Subcutaneous abdominal adipose tissue (tissue), 5 donors: ENCODE results near the gene TMEM106B.

Source experiments
- H3K27ac ChIP-seq: one replicate; pipeline ENCODE4 v1.7.0; 2013; ENCODE audit warnings: low read depth, mild to moderate bottlenecking, inconsistent platforms, low read length, moderate library complexity
- H3K27me3 ChIP-seq, 5 donors: one replicate each; pipeline ENCODE4 v1.7.0; 2013; ENCODE audit warnings: low read length in 5 of 5, inconsistent platforms in 1 of 5; ENCODE audit not compliant: control insufficient read depth in 5 of 5, insufficient read depth in 4 of 5
- H3K36me3 ChIP-seq, 5 donors: one replicate each; pipeline ENCODE4 v1.7.0; 2013; ENCODE audit warnings: low read length in 5 of 5; ENCODE audit not compliant: control insufficient read depth in 5 of 5, insufficient read depth in 5 of 5
- H3K4me1 ChIP-seq, 5 donors: one replicate each; pipeline ENCODE4 v1.7.0; 2013; ENCODE audit warnings: low read length in 5 of 5, mild to moderate bottlenecking in 3 of 5, moderate library complexity in 1 of 5; ENCODE audit not compliant: control insufficient read depth in 5 of 5, insufficient read depth in 5 of 5
- H3K4me3 ChIP-seq, 5 donors: one replicate each; pipeline ENCODE4 v1.7.0; 2013; ENCODE audit warnings: low read length in 5 of 5, low read depth in 1 of 5
- H3K9ac ChIP-seq, 5 donors: one replicate each; pipeline ENCODE4 v1.7.0; 2013; ENCODE audit warnings: low read length in 5 of 5, mild to moderate bottlenecking in 4 of 5, moderate library complexity in 3 of 5
- H3K9me3 ChIP-seq, 5 donors: one replicate each; pipeline ENCODE4 v1.7.0; 2013; ENCODE audit warnings: low read length in 5 of 5; ENCODE audit not compliant: control insufficient read depth in 5 of 5
- donor health status: healthy.
- donor health status: healthy.
- donor health status: healthy.
- donor health status: healthy.
- donor health status: healthy.

The TMEM106B gene

DNA sequence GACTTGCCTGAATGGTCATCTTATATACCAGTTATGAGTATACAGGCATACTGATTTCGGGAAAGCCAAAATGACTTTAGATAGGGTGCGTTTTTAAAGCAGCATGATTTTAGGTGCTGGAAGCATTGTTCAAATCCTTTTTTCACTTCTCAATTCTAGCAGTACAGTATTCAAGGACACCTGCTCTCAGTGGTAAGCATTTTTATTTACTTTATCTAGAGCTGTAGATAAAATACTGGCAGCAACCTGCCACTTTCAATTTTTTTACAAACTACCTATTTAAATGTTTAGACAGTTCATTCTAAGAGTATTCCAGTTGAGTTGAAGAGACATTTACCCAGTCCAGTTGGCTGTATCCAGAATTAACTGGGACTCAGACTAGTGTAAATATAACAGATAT is 33.6 kb downstream of the TMEM106B start:
- peaks cover 0 to 3% (median 0%) of the 10 kb centered on the region in 5 donors for H3K36me3 ChIP-seq
- no peak overlapping the region for H3K9ac ChIP-seq

DNA sequence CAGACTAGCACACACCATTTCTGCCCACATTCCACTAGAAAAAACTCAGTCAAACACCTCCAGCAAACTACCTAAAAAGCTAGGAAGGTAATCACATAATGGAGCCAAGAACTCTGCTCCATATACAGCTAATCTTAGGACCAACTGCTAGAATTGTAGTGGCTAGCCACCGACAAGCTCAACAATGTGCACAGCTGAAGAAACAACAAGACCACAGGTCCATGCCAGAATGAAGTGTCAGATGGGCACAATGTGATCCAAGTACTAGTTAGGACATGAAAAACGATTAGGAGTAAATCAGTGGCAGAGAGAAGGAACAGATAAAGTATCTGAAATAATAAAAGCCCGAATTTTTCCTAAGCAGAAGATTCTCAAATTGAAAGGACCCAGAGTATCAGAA is 38.6 kb downstream of the TMEM106B start:
- H3K4me3 ChIP-seq: no peak overlapping the region
- H3K4me1 ChIP-seq: no peaks in the 10 kb centered on the region
- no peaks in the 10 kb centered on the region for H3K36me3 ChIP-seq

More for the DNA sequence above, 33.6 kb downstream of the TMEM106B start:
- Histone ChIP-seq H3K9me3 (no peaks in the 10 kb centered on the region), H3K4me1 (no peaks in the 10 kb centered on the region), H3K27ac (no peak overlapping the region), H3K4me3 (no peak overlapping the region), H3K27me3 (no peaks in the 10 kb centered on the region)

DNA sequence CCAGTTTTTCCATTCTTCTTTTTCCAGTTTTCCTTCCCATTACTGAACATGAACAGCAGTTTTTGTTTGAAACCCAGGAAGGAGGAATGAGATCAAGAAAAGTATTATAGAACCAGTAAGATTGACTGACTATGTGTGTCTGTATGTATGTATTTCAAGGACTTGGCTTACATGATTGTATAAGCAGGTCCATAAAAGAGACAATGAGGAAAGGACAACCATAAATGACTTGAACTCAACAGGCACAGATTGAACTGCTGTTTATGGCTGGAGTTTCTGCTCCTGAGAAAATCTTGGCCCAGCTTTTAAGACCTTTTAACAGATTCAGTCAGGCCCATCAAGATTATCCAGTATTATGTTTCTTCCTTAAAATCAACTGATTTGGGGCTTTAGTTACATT is 39.1 kb downstream of the TMEM106B start:
- Histone ChIP-seq H3K9me3 (no peaks in the 10 kb centered on the region), H3K4me1 (no peaks in the 10 kb centered on the region), H3K9ac (no peak overlapping the region), H3K36me3 (no peaks in the 10 kb centered on the region), H3K27me3 (no peaks in the 10 kb centered on the region), H3K27ac (no peak overlapping the region), H3K4me3 (no peak overlapping the region)

More for the DNA sequence above, 38.6 kb downstream of the TMEM106B start:
- Histone ChIP-seq H3K9me3 (no peaks in the 10 kb centered on the region), H3K27ac (no peak overlapping the region), H3K27me3 (no peaks in the 10 kb centered on the region), H3K9ac (no peak overlapping the region)

DNA sequence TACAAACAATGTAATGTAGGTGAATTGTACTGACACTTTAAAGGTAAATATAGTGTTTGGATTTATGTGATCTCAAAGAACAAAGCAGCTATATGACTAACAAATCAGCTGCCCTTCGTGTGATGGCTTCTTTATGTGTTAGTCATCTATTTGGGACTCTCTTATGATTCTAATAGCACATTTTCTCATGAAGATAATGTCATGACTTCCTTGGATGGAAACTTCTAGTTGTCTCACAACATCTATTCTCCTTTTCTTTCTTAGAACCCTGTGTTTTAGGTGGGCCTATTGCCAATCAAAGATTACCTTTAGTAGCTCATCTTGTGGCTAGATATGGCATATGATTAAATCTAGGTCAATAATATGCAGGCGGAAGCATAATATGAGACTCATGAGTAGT is 45.0 kb downstream of the TMEM106B start:
- Histone ChIP-seq H3K27me3 (no peaks in the 10 kb centered on the region), H3K27ac (no peak overlapping the region), H3K4me1 (peaks cover 0 to 10% (median 2%) of the 10 kb centered on the region in 5 donors), H3K9me3 (no peaks in the 10 kb centered on the region), H3K4me3 (no peak overlapping the region), H3K36me3 (no peaks in the 10 kb centered on the region), H3K9ac (no peak overlapping the region)

DNA sequence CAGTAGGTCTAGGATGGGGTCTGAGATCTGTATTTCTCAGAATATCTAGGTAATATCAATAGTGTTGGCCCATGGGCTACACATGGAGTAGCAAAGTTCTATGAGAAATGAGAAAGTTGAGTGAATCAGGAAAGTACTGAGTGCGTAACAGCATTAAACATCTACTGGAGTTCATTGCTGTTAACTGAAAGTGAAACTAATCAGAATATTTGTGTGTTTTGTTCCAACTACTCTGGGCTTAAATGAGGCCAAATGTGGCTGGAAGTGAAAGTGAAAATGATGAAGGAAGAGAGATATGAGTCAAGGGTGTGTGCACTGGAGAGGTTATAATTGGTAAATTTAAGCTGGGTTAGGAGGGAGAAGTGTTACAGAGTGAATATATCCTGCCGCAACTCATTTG is 46.5 kb downstream of the TMEM106B start:
- Histone ChIP-seq H3K4me1 (peaks cover 0 to 10% (median 2%) of the 10 kb centered on the region in 5 donors), H3K9ac (peak overlapping the region in 1 of 5 donors; percentile 7), H3K36me3 (no peaks in the 10 kb centered on the region), H3K9me3 (no peaks in the 10 kb centered on the region), H3K4me3 (peak overlapping the region in 3 of 5 donors; percentile 46 to 54 (median 49)), H3K27me3 (no peaks in the 10 kb centered on the region), H3K27ac (no peak overlapping the region)

DNA sequence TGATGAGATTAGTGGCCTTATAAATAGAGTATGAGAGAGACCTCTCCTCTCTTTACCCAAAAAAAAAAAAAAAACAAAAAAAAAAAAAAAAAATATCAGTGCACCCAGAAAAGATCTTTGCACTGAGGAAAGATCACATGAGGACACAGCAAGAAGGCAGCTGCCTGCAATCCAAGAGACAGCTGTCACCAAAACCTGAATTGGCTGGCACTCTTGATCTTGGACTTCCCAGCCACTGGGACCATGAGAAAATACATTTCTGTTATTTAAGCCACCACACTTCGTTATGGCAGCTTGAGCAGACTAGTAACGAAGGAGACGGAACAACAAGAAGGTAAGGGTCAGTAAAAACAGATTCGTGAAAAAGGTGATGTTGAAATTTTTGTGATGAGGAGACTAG is 47.0 kb downstream of the TMEM106B start:
- Histone ChIP-seq H3K4me3 (peak overlapping the region in 3 of 5 donors; percentile 46 to 54 (median 49)), H3K27me3 (no peaks in the 10 kb centered on the region), H3K27ac (no peak overlapping the region), H3K9me3 (no peaks in the 10 kb centered on the region), H3K9ac (no peak overlapping the region), H3K4me1 (peaks cover 0 to 10% (median 2%) of the 10 kb centered on the region in 5 donors), H3K36me3 (no peaks in the 10 kb centered on the region)

DNA sequence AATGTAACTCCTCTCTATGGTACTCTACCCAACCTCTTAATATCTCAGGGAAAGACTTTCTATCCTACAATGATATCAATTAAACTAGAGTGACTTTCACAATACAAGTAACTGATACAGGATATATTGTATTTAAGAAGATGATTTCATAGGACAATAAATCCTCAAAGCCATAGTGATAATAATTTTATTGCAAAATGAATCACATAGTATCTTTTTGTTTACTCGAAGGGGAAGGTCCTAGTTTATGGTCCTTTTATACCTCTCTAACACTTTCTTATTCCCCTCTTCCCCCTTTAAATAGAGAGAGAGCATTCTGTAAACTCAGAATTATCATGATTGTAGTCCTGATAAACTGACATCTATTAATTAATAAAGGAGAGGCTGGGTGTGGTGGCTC is 56.4 kb downstream of the TMEM106B start:
- Histone ChIP-seq H3K9me3 (no peaks in the 10 kb centered on the region), H3K9ac (no peak overlapping the region), H3K4me3 (no peak overlapping the region), H3K4me1 (peaks cover 0 to 4% (median 0%) of the 10 kb centered on the region in 5 donors), H3K27ac (no peak overlapping the region), H3K36me3 (no peaks in the 10 kb centered on the region), H3K27me3 (no peaks in the 10 kb centered on the region)

DNA sequence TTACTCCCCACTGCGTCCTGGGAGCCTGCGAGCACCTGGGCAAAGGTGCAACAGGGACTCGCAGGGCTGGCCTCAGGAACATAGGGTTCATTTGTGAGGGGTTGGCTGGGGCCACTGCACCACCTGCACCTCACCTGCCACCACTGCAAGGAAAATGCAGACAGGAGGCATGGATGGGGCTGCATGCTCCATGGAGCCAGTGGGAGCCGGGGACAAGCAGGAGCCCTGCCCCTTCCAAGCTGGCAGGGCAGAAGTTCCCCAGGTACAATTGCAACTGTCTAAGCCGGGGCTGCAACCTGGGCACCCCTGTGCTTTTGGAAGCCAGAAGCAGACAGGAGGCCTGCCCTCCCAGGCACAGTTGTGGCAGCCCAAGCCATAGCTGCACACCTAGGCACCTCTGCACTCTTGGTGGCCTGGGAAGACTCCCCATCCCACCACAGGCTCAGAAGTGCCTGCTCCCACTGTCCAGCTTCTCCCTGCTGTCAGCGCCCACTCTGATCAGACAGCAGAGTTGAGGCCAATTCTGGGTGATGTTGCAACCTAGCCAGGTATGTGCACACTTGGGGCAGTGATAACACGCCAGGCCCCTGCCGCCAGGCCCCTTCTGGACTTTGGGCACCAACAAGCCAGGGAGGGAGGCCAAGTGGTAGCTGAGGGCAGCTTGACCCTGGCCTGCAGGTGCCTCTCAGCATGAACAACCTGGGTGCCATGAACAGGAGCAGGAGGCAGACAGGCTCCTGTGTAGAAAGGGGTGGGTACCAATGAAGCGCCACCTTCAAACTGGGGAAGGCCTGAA is 58.2 kb downstream of the TMEM106B start:
- no peaks in the 10 kb centered on the region for H3K9me3 ChIP-seq
- H3K27me3 ChIP-seq: no peaks in the 10 kb centered on the region
- peaks cover 0 to 4% (median 0%) of the 10 kb centered on the region in 5 donors for H3K4me1 ChIP-seq
- H3K4me3 ChIP-seq: no peak overlapping the region
- H3K27ac ChIP-seq: no peak overlapping the region
- H3K9ac ChIP-seq: no peak overlapping the region
- H3K36me3 ChIP-seq: no peaks in the 10 kb centered on the region

DNA sequence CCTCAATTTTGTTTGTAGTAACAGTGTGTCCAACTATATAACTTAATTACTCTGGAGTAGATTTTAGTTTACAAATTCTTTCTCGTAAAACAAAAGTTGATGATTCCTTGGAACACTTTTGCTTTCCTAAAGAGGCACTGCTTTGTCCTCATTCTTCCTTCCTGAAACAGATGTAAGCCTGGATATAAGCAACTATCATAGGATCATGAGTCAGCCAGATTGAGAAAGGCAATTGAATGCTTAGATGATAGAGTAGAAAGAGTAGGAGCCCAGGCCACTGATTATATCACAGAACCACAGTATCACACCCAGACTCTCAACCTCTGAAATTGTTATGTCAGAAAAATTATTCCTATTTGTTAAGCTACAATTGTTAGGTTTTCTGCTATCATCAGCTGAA is 69.9 kb downstream of the TMEM106B start:
- H3K27ac ChIP-seq: no peak overlapping the region
- H3K36me3 ChIP-seq: no peaks in the 10 kb centered on the region
- no peaks in the 10 kb centered on the region for H3K27me3 ChIP-seq

DNA sequence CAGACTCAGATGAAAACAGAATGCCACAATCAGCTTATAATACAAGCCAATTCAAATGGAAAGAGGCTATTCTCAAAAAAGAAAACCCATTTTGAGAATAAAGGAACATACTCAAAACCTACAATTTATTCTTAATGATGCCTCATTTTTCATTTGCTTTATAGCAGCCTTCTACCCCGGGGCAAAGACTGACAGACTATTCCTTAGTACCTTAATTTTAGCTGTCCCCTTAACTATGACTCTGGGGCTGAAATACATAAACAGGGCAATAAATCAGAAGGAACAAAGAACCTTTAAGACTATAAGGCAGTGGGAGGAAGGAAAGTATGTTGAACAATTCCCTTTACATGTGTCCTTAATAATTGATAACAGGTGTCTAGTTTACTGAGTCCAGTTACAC is 76.8 kb downstream of the TMEM106B start:
- Histone ChIP-seq H3K4me1 (no peaks in the 10 kb centered on the region), H3K36me3 (no peaks in the 10 kb centered on the region), H3K9ac (no peak overlapping the region), H3K4me3 (no peak overlapping the region), H3K27me3 (no peaks in the 10 kb centered on the region), H3K27ac (no peak overlapping the region), H3K9me3 (peaks cover 0 to 20% (median 12%) of the 10 kb centered on the region in 5 donors)

More for the DNA sequence above, 69.9 kb downstream of the TMEM106B start:
- Histone ChIP-seq H3K9ac (no peak overlapping the region), H3K4me3 (no peak overlapping the region), H3K9me3 (peaks cover 0 to 8% (median 5%) of the 10 kb centered on the region in 5 donors), H3K4me1 (no peaks in the 10 kb centered on the region)
